Measurements from ENCODE around the gene ZNF689.
"Not testable (repeated sequence)": the region's sequence is repeated elsewhere in the genome, so short reads cannot be mapped to it uniquely, and the experiment has no call there.

ZNF689 gene

DNA sequence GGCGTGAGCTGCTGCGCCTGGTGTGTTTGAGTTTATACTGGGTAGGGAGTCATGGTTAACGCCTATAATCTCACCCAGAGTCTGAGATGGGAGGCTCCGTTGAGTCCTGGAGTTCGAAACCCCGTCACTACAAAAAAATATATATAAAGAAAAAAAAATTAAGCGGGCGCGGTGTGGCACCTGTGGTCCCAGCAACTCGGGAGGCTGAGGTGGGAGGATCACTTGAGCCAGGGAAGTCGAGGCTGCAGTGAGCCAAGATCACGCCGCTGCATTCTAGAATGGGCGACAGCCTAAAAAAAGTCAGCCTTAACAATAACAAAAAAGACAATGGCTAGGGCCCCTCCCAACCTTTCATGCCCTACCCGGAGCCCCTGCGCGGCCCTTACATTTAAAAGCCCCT, 23.3 kb upstream of the ZNF689 start:
- no peak for DNase-seq

DNA sequence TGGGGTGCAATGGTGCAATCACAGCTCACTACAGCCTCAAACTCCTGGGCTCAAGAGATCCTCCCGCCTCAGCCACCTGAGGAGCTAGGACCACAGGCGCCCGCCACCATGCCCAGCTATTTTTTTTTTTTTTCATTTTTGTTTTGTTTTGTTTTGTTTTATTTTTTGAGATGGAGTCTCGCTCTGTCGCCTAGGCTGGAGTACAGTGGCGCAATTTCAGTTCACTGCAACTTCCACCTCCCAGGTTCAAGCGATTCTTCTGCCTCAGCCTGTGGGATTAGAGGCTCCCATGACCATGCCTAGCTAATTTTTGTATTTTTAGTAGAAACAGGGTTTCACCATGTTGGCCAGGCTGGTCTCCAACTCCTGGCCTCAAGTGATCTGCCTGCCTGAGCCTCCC, 22.3 kb upstream of the ZNF689 start:
- DNase-seq: not testable (repeated sequence)

DNA sequence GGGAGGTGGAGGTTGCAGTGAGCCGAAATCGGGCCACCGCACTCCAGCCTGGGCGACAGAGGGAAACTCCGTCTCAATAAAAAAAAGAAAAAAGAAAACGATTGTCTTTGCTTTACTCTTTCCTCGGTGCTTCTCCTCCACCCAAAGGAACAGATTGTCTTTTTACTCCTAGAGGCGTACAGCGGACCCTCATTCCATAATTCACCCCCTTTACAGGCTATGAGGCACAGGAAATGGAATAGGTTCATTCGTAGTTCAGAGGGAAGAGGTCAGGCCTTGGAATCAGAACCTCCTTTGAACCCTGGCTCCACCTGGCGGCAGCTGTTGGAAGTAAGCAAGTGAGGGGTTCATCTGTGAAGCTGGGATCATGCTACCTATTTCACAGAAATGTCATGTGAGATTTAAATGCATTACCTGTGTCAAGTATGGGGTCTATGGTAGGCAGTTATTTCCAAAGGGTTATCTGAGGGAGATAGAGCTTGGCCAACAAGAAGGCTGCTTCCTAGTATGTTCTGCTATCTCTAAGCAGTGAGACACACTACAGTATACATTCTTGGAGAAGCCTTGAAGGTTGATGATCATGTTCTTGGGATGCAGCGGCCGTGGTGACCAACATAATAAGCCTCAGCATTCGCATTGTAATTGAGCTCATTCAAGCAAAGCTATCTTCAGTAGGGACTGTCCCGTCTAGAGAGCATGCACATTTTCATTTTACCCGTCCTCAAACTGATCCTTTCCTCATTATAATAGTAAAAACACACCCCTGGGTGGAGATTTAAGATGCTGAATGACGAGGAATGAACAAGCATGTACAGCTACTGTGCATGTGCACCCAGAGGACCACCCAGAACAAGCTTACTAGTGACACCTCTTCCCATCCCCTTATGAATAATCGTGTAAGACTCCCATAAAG, 18.7 kb upstream of the ZNF689 start:
- peak; percentile 58 to 96 for DNase-seq

DNA sequence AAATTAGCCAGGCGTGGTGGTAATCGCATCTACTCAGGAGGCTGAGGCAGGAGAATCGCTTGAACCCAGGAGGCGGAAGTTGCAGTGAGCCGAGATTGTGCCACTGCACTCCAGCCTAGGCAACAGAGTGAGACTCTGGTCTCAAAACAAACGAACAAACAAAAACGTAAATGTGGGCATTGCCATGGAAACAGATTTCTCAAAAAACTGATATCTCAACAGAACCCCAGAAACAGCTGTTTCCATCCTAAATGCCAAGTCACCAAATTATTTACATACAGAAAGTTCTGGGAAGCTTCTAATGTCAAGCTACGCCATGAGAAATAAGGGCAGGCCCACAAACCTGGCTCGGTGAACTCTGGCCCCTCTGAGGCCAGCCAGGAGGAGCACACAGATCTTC, 16.0 kb upstream of the ZNF689 start:
- DNase-seq: no peak

DNA sequence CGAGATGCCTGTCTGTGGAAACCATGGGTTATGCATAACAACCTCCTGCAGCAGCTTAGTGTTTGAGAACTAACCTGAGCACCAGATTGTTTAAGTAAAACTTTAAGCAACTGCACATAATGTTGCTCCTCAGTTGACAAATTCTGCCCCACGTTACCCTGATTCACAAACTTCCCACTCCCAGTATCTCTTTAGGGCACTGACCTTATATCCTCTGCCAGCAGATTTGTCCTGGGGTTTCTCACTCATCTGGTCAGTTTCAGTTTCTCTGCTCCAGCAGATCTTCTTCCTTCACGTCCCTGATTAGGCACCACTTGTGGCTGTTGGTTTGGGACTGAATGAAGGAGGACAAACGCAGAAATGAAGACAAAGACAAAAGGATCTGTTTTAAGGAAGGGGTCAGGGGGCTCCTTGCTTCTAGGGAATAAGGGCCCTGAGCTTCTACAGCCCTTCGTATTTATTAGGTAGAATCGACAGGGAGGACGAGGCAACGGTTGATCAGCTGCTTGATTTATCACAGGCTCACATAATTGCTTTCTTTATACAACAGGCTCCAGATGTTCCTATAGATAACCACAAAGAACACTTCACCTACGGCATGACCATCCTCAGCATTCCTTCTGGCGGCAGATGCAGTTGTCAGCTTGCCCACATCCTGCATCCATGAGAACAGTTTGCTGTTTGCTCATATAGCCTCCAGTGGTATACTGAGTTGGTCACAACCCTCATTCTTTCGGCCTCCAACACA, 13.5 kb upstream of the ZNF689 start:
- peak in 1 of 2 donors; percentile 67 for DNase-seq

DNA sequence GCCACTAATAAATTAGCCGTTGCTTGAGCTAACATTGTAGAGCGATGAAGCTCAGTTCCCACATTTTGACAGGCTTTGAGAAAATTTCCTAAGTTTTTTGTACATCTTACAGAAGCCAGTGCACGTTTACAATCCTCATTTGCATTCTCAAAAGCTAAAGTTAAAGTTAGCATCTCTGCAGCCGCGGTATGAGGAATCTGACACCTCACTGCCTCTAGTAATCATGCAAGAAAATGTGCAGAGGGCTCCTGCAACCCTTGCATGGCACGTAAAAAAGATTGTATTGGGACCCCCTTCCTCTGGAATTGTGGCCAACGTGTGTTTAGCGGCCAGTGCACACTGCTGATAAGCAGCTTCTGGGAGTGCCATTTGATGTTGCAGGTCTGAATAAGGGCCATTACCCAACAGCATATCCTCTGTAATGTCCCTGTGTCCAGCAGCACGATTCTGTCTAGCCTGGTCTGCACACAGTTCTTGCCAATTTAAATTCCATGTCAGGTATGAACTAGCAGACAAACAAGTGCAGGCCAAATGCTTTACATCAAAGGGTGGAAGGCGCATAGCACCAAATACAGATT, 12.4 kb upstream of the ZNF689 start:
- DNase-seq: no peak

DNA sequence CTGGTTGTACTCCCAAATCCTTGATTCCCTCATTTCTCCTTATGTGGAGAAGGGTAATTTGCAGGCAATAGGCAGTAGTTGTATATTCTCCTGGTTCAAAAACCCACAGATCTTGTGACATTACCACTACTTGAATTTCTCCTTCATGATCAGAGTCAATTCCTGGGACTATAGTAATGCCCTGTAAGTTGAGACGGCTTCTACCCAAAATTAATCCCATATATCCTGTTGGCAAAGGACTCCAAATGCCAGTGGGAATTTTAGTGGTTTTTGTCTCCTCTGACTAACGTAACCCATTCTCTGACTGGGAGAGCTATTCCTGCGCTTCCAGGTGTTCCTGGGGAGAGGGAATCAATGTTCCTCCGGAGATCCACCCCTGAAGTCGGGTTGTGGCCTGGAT, 11.6 kb upstream of the ZNF689 start:
- DNase-seq: no peak

DNA sequence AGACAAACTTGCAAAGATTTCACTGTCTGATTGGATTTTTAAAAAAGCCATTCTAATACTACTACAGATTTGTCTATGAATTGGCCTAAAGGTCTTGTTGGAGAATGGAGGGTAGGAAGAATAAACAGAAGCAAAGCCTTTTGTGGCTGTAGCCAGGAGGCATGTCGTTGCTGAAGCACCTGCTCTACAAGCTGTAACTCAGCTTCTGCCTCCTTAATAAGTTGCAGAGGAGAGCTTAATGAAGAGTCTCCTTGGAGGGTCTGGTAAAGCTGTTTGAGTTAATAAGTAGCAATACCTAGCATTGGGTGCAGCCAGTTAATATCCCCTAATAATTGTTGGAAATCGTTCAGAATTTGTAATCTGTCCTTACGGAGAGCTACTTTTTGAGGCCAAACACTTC, 10.0 kb upstream of the ZNF689 start:
- DNase-seq: no peak

DNA sequence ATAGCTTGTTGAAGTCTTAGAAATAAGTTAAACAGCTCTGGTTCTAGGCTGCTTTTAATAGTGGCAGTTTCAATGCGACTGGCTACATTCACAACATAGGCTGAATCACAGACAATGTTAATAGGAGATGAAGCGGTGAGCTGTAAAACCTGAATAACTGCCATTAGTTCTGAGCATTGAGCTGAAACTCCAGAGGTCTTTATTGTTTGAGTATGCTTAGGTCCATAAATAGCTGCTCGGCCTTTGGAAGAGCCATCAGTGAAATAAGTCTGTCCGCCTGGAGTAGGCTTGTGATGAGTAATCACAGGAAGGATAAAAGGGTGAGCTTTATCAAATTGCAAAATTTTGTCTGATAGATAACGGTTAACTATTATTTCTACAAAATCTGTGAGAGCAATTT, 9.4 kb upstream of the ZNF689 start:
- DNase-seq: no peak

DNA sequence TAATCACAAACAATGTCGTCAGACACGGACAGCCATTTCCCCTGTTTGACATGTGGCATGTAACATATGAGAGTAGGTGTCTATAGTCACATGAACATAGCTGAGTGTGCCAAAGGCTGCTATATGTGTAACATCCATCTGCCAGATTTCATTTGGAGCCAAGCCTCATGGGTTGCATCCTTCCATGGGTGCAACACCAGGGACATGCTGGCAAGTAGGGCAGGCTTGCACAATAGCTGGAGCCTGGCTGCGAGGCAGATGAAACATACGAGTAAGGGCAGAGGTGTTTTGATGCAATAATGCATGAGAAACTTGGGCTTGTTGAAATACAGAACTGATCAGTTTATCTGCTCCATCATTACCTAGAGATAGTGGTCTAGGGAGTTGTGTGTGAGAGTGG, 9.0 kb upstream of the ZNF689 start:
- DNase-seq: peak in 1 of 2 donors; percentile 35

DNA sequence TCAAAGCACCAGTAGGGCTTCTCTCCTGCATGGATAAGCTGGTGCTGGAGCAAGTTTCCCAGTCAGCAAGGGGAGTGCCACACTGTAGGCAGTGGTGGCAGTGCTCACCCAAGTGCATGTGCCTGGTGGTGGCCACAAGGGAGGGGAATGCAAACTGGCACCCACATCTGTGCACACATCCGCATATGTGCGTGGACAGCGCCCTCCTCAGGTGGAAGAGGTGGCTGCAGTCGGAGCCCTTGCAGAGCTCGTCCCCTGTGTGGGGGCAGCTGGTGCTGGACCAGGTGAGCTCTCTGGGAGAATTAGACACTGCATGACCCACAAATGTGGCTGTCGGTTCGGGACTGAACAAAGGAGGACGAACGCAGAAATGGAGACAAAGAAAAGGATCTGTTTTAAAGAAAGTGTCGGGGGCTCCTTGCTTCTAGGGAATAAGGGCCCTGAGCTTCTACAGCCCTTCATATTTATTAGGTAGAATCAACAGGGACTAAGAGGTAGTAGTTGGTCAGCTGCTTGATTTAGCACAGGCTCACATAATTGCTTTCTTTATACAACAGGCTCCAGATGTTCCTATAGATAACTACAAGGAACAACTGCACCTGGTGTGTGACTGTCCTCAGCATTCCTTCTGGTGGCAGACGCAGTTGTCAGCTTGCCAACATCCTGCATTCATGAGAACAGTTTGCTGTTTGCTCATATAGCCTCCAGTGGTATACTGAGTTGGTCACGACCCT, 5.3 kb upstream of the ZNF689 start:
- DNase-seq: peak; percentile 63 to 87

DNA sequence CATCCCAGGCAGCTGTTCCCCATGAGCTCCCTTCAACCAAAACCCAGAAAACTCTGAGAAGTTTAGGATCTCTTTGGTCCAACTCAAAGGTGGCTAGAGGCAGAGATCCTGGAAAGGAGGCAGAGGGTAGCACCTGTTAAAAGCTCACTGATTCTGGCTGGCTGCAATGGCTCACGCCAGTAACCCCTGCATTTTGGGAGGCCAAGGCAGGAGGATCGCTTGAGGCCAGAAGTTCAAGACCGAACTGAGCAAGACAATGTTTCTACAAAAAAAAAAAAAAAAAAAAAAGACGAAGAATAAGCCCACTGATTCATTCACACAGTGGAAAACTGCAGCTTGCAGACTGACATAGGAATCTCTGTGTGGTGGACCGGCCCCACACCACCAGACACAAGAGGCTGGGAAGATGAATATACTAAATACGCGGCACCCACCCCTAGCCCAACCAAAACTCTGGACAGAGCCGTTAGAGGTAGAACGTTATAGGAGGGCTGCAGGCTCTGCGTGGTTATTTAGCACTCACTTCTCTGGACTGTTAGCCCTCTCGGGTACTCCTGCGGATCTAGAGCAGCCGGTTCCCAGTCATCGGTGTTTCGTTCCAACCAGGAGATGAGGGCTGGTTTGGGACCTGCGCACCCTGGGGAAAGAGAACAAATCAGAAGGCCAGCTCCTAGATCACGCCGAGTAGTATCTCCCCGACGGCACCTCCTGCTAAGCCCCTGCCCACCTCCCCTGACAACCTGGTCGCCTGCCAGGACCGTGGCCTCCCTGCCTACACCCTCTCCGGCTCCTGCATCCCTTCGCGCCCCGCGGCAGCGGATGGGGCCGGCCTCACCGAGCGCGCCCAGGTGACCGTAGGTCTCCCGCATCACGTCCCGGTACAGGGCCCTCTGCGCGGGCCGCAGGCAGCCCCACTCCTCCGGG, 925 bp downstream of the ZNF689 start:
- DNase-seq: no peak

DNA sequence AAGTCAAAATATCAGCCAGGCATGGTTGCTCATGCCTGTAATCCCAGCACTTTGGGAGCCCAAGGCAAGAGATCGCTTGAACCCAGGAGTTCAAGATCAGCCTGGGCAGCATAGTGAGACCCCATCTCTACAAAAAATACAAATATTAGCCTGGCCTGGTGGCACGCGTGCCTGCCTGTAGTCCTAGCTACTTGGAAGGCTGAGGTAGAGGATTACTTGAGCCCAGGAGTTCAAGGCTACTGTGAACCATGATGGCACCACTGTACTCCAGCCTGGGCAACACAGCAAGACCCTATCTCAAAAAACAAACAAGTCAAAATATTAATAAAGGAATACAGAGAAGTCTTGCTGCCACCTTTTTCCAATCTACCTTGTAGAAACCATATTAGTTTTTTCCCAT, 4.2 kb downstream of the ZNF689 start:
- no peak for DNase-seq

DNA sequence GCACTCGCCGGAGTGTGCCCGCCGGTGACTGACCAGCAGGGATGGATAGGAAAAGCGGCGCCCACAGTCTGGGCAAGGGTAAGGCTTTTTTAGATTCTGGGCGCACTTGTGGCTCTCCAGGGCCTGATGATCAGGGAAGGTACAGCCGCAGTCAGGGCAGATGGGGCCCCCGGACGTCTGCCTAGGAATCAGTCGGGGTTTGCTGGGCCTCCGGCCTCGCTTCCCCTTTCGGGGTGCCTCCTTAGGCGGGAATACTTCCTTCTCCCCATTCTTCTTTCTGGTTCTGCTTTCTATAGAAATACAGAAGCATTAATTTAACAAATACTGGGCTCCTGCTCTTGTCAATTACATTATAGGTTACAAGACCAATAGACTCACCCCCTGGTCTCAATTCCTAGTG, 5.0 kb downstream of the ZNF689 start:
- DNase-seq: peak in 1 of 2 donors; percentile 54

DNA sequence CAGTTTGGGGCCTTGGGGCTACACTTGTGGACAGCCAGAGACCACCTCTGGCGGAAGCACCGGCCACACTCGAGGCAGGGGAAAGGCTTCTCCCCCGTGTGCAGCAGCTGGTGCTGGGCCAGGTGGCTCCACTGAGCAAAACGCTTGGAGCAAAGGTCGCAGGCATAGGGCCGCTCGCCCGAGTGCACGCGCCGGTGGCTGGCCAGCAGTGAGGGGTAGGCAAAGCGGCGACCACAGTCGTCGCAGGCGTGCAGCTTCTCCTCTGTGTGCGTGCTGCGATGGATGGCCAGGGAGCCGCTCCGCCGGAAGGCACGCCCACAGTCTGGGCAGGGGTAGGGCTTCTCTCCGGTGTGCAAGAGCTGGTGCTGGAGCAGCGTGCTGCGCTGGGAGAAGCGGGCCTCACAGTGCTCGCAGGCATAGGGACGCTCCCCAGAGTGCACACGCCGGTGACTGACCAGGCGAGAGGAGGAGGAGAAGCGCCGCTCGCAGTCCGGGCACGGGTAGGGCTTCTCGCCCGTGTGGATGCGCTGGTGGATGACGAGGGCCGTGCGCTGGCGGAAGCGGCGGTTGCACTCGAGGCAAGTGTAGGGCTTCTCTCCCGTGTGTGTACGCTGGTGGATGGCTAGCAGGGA, 5.8 kb downstream of the ZNF689 start:
- DNase-seq: no peak

DNA sequence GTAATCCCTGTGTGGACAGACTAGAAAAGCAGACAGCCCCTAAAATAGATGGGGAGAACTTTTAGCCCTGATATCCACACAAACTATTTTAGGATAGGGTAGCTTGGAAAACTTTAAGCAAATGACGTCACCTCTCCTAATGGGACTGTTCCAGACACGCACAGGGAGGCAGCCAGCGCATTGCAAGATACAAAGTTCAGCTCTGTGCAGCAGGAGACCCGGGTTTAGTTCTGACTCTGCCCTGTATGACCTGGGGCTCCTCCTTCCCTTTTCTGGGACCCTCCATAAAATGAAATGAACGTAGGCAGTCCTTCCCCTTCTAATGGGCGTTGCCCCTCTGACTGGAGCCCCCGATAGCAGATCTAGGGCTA, 6.3 kb downstream of the ZNF689 start:
- no peak for DNase-seq

DNA sequence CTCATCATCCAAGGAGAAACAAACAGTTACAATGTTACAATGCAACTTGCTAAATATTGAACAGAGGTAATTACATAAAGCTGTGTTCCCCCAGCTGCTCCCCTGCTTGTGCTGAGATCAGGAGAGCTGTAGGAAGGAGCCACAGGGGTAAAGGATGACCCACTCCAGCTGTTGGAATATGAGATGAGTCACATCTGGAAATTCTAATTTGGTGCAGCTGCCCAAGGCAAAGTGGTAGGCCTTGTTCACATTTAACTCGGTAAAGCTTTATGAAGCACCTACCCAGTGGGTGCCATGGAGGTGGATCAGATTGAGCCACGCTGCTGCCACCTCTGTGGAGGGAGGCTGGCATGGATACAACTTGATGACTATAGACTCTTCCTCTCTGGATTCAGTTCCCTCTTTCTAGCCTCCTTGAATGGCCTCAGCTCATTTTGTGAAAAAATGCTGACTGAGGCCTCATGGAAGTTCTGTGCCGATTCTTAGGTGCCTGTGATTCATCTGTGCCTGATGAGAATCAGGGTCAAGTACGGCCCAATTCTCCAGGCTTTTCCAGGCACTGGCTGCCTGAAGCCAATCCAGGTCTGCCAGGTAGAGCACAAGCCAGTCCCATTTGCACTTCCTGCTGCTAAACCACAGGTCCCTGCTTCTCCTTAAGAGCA, 7.4 kb downstream of the ZNF689 start:
- peak in 1 of 2 donors; percentile 46 for DNase-seq

DNA sequence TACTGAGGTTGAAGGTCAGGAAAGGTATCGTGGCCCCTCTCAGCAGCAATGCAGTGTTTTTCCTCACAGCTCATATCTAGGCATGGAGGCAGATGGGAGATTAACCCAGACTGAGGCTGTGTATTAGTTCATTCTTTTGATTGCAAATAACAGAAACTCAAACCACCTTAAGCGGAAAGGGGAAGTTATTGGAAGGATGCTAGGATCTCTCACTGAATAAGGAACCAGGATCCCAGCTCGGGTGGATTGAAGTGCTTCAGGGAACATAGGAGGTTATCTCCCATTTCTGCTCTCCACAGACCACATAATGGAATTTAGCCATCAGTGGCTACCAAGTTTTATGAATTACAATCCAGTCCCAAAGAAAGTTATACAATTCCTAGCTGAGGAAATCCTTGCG, 8.2 kb downstream of the ZNF689 start:
- DNase-seq: peak; percentile 56

DNA sequence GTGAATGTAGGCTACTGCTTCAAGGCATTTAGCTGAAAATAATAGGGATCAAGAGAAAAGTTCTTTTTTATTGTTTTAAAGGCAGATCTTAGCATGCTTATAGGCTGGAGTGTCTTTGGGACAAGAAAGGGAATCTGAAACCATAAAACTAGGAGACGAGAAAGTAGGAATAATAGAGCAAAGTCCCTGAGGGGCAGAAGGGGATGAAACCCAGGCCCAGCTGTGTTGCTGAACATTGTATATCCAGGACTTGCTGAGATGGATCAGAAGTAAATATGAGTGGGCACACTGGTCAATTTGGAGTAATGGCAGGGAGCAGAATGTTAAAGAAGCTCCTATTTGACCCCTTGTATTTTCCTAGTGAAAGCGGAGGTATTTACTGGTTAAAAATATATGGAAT, 9.3 kb downstream of the ZNF689 start:
- no peak for DNase-seq

DNA sequence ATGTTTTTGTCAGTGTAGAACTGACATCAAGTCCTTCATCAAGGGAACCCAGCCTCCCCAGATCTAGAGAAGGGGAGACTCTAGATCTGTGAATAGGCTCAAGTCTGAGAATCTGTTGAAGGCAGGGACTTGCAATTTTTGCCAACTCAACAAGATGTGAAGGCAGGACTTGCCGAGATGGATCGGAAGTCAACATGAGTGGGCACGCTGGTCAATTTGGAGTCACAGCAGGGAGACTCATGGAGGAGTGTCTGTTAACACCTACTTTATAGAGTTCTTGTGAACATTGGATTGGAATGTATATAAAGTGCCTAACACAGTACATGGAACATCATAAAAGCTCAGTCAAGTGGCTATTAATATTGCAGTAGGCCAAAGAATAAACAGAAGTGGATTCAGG, 10.0 kb downstream of the ZNF689 start:
- no peak for DNase-seq

DNA sequence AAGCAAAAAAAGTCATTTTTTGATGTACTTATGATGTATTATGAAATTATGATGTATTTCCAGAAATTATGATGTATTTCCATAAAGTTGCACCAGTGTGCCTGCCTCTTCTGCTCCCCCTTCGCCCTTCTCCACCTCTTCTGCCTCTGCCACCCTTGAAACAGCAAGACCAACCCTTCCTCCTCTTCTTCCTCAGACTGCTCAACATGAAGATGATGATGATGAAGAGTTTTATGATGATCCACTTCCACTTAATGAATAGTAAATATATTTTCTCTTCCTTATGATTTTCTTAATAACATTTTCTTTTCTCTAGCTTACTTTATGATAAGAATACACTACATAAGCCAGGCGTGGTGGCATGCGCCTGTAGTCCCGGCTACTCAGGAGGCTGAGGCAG, 17.3 kb downstream of the ZNF689 start:
- DNase-seq: no peak
